Measurements from ENCODE around the gene ZNF525.
"Not testable (repeated sequence)": the region's sequence is repeated elsewhere in the genome, so short reads cannot be mapped to it uniquely, and the experiment has no call there.

The ZNF525 gene

DNA sequence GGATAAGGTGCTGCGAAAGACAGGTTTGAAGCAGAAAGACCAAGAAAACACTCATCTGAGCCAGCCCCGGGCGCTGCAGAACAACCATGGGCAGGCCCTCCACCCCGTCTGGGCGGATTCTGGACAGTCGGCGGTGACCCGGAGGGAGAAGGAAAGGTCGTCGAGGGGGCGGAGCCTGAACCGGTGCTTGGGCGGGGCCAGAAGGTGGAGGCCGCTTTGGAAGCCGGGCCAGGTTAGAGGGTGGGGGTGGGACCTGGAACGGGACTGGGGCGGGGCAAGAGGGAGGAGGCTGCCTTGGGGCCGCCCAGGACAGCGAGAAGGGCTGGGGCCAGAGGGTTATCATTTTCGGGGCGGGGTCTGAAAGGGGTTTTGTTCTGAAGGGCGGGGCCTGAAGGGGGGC lies 24.5 kb downstream of the ZNF525 start:
- Histone ChIP-seq H3K9me3 (peaks cover 0 to 17% (median 2%) of the 10 kb centered on the region in 3 donors), H3K27me3 (no peaks in the 10 kb centered on the region), H3K4me1 (peaks cover 5 to 9% (median 7%) of the 10 kb centered on the region in 4 donors), H3K36me3 (peaks cover 13 to 22% (median 21%) of the 10 kb centered on the region in 3 donors), H3K27ac (no peak overlapping the region), H3K4me3 (no peak overlapping the region)
- DNase-seq, result no peak
- TF ChIP-seq, protein P1, sequence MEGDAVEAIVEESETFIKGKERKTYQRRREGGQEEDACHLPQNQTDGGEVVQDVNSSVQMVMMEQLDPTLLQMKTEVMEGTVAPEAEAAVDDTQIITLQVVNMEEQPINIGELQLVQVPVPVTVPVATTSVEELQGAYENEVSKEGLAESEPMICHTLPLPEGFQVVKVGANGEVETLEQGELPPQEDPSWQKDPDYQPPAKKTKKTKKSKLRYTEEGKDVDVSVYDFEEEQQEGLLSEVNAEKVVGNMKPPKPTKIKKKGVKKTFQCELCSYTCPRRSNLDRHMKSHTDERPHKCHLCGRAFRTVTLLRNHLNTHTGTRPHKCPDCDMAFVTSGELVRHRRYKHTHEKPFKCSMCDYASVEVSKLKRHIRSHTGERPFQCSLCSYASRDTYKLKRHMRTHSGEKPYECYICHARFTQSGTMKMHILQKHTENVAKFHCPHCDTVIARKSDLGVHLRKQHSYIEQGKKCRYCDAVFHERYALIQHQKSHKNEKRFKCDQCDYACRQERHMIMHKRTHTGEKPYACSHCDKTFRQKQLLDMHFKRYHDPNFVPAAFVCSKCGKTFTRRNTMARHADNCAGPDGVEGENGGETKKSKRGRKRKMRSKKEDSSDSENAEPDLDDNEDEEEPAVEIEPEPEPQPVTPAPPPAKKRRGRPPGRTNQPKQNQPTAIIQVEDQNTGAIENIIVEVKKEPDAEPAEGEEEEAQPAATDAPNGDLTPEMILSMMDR (IDR thresholded peaks at IDR 0.05), result no peak
- intact Hi-C loops (cut with DNase I; ENCODE audit: low total_unique reads), result loop anchor here (10.0 kb wide), 1 partner anchor 55 kb away; the partner anchor contains the start of gene ZNF845

DNA sequence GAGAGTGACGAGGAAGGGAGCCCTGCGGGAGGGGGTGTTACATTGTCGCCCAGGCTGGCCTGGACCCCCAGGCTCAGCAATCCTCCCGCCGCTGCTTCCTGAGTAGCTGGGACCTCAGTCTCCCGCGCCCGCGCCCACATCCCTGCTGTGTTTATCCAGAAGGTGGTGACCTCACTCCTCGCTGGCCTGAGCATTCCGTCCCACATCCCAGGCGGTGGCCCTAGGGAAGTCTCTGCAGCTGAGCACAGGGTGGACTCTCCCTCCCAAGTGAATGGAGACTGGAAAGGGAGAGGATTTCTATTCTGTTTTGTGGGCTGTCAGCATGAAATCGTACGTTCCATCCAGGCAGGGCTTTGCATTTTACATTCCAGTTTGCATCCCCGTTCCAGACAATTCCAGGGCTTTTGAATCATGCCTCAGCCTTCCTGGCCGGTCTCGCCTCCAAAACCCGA lies 29.0 kb downstream of the ZNF525 start:
- no peaks in the 10 kb centered on the region for H3K27me3 ChIP-seq
- TF ChIP-seq, protein P1 (IDR thresholded peaks at IDR 0.05), result no peak
- peak overlapping the region; percentile 68 to 87 for H3K27ac ChIP-seq
- peaks cover 0 to under 1% (median 0%) of the 10 kb centered on the region in 3 donors for H3K9me3 ChIP-seq
- intact Hi-C loops (cut with DNase I; ENCODE audit: low total_unique reads), result loop anchor here (2.0 kb wide), 2 partner anchors 30 to 36 kb away; partner anchors contain the start of genes ZNF525 and ZNF761
- DNase-seq, result peak; percentile 49 to 72
- peak overlapping the region; percentile 66 to 83 for H3K4me3 ChIP-seq
- peaks cover 5 to 21% (median 14%) of the 10 kb centered on the region in 4 donors for H3K4me1 ChIP-seq
- H3K36me3 ChIP-seq, result peaks cover 9 to 24% (median 14%) of the 10 kb centered on the region in 3 donors

DNA sequence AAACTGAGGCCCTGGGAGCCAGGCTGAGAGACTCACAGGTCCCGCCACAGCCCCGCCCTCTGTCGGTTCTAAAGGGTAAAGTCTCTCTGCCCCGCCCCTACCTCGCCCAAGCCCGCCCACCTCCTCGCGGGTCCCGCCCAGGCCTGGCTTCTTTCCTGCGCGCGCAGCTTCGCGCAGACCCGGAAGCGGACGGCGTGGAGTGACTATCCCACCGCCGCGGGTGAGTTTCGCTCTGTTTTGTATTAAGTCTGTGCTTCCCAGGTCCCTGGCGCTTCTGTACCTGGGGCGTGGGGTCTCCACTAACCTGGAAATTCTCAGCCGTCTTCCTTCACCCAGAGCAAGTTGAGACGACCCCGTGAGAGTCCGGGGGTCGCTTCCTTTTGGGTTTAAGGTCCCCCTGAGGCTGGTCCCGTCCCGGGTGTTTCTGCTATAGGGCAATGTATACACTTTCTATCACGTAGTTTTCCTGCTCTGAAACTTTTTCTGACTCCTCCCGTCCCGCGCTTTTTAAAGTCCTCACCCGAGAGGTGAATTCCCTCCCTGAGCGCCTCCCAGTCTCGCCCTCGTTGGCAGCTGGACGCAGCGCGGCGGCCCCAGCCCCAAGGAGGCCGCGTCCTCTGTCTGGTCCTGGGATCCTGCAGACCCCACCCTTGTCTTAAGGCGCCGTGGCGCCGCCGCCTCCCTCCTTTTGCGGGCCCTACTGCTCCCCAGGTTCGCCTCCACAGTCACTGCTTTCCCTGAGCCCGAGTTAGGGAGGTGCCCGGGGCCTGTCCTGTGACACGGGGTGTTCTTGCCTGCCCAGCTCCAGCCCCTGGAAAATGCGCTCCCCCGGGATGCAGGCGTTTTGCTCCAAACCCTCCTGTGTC lies 29.7 kb downstream of the ZNF525 start, which contains the start of gene ZNF765:
ZNF765 (plus strand) TSS at position 176 of the 866 bp plus-strand sequence. CDS start 2,867 bp downstream, outside the sequence.
- Histone ChIP-seq H3K9me3 (no peaks in the 10 kb centered on the region), H3K27me3 (no peaks in the 10 kb centered on the region), H3K27ac (peak within 1 kb of the TSS; percentile 68 to 87), H3K36me3 (peaks cover 16 to 31% (median 20%) of the 10 kb centered on the region in 3 donors), H3K4me3 (peak within 1 kb of the TSS; percentile 66 to 83), H3K4me1 (peaks cover 5 to 21% (median 14%) of the 10 kb centered on the region in 4 donors)
- TF ChIP-seq, protein P1 (IDR thresholded peaks at IDR 0.05), result peak; percentile 54 to 68
- DNase-seq, result peak; percentile 95 to 96
- intact Hi-C loops (cut with DNase I; ENCODE audit: low total_unique reads), result loop anchor here (2.0 kb wide), 2 partner anchors 30 to 36 kb away; partner anchors contain the start of genes ZNF525 and ZNF761

DNA sequence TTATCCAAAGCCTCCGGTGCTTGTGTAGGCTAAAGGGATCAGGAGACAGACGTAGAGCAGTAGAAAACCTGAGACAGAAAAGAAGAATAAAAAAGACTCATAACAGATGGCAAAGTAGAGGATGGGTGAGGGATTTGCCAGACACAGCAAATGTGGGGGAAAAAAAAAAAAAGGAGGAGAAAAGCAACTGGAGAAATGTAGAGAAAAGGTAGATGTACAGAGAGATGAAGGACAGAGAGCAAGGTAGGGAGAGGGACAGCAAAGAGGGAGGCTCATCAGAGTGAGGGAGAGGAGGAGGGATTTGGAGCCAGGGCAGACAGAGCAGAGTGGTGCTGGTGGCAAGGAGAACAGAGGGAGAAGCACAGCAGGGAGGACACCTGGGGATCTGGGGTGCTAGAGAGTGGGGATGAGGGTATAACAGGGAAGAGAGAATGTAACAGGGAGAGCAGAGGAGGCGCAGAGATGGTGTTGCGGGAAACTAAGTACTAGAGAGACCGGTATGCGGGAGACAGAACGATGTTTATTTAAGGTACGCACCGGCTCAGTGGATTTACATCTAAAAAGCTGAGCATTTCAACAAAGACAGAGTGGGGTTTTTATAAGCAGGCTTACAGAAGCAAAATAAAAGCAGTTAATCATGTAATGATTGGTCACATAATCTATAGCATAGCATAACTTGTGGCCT lies 30.5 kb downstream of the ZNF525 start:
- peaks cover 5 to 21% (median 14%) of the 10 kb centered on the region in 4 donors for H3K4me1 ChIP-seq
- H3K27ac ChIP-seq, result peak overlapping the region; percentile 68 to 87
- H3K27me3 ChIP-seq, H3K9me3 ChIP-seq, DNase-seq: not testable (repeated sequence)
- peaks cover 23 to 35% (median 26%) of the 10 kb centered on the region in 3 donors for H3K36me3 ChIP-seq
- peak overlapping the region; percentile 66 to 83 for H3K4me3 ChIP-seq
- intact Hi-C loops (cut with DNase I; ENCODE audit: low total_unique reads), result loop anchor here (2.0 kb wide), 2 partner anchors 31 to 35 kb away; partner anchors contain the start of genes ZNF525 and ZNF761

DNA sequence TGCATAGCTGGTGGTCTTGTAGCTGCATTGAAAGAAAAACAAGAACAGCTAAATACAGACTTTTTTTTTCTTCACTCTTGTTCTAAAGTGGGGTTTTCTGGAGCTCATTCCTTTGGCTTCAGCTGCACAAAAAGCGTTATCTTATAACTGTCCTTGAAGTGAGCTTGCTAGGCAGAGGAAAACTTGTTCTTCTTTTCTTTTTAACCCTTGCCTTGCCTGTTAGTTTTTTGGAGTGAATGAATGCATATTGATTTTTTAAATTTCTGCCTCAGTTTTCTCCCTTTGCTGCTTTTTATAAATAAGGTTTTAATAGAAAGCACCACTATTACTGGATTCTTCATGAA lies 31.0 kb downstream of the ZNF525 start:
- no peak for DNase-seq
- Histone ChIP-seq H3K4me3 (peak overlapping the region in 1 of 2 donors; percentile 83), H3K27ac (peak overlapping the region in 1 of 2 donors; percentile 87), H3K9me3 (no peaks in the 10 kb centered on the region), H3K27me3 (no peaks in the 10 kb centered on the region), H3K36me3 (peaks cover 28 to 41% (median 31%) of the 10 kb centered on the region in 3 donors), H3K4me1 (peaks cover 5 to 21% (median 14%) of the 10 kb centered on the region in 4 donors)
- intact Hi-C loops (cut with DNase I; ENCODE audit: low total_unique reads), result no loop called here
- TF ChIP-seq, protein P1 (IDR thresholded peaks at IDR 0.05), result no peak

DNA sequence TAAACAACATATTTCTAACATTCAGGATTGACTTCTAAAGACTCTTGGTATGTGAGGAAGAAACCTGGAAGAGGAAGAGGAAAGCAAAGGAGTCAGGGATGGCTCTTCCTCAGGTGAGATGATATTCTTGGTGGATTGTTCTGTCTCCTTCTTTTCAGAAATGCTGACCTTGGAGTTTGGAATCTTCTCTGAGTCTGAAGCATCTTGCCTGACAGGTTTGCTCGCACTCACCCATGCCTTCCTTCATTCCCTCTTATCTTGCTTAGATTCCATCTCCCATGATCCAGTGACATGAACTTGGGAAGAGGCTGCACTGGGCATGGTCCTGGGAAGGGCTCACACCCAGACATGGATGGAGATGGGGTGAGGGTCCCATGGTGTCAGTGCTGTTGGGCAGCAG lies 32.4 kb downstream of the ZNF525 start:
- intact Hi-C loops (cut with DNase I; ENCODE audit: low total_unique reads); H3K27me3 ChIP-seq; DNase-seq; H3K9me3 ChIP-seq; H3K27ac ChIP-seq; H3K4me3 ChIP-seq: not testable (repeated sequence)
- H3K4me1 ChIP-seq, result peaks cover 5 to 21% (median 14%) of the 10 kb centered on the region in 4 donors
- peaks cover 42 to 55% (median 46%) of the 10 kb centered on the region in 3 donors for H3K36me3 ChIP-seq
